MM.1S (cell line): Measurements from ENCODE around the gene MICAL2.

Experiments used
- DNase-seq: peaks from one replicate; pipeline ENCODE4 v3.0.0-alpha.2; 2015
- H2AFZ ChIP-seq: fragments of 300-600 bp; sonication (generic); 2 replicates; pipeline ENCODE4 v1.6.0; 2016; ENCODE audit warnings: antibody characterized with exemption, low read length
- H3F3A ChIP-seq: fragments of 300-600 bp; sonication (generic); 2 replicates; pipeline ENCODE4 v1.6.1; 2016; ENCODE audit warnings: mild to moderate bottlenecking, antibody characterized with exemption, low read length, moderate library complexity, mixed read lengths; ENCODE audit not compliant: insufficient read depth
- H3K27ac ChIP-seq: fragments of 300-600 bp; sonication (generic); 2 replicates; pipeline ENCODE4 v1.5.1; 2016; ENCODE audit warnings: mild to moderate bottlenecking, low read length
- H3K27me3 ChIP-seq: fragments of 300-600 bp; sonication (generic); replicated peaks from 2 replicates; pipeline ENCODE4 v1.6.0; 2016; ENCODE audit warnings: low read length; ENCODE audit not compliant: insufficient read depth
- H3K36me3 ChIP-seq: fragments of 300-600 bp; sonication (generic); replicated peaks from 2 replicates; pipeline ENCODE4 v1.6.1; 2016; ENCODE audit warnings: mild to moderate bottlenecking, low read length, mixed read lengths; ENCODE audit not compliant: insufficient read depth
- H3K4me1 ChIP-seq: fragments of 300-600 bp; sonication (generic); 2 replicates; pipeline ENCODE4 v1.6.1; 2016; ENCODE audit warnings: low read length, mixed read lengths
- H3K4me2 ChIP-seq: fragments of 300-600 bp; sonication (generic); 2 replicates; pipeline ENCODE4 v1.6.0; 2016; ENCODE audit warnings: low read depth, low read length
- H3K4me3 ChIP-seq: fragments of 300-600 bp; sonication (generic); 2 replicates; pipeline ENCODE4 v1.5.1; 2016; ENCODE audit warnings: low read length, mixed read lengths
- H3K79me2 ChIP-seq: fragments of 300-600 bp; sonication (generic); 2 replicates; pipeline ENCODE4 v1.6.1; 2016; ENCODE audit warnings: mixed run types, low read length, mixed read lengths
- H3K9ac ChIP-seq: fragments of 300-600 bp; sonication (generic); 2 replicates; pipeline ENCODE4 v1.6.1; 2016; ENCODE audit warnings: low read length, mixed read lengths
- H3K9me2 ChIP-seq: fragments of 300-600 bp; sonication (generic); replicated peaks from 2 replicates; pipeline ENCODE4 v1.6.1; 2016; ENCODE audit warnings: mild to moderate bottlenecking, low read length, mixed read lengths; ENCODE audit not compliant: insufficient read depth
- H3K9me3 ChIP-seq: fragments of 300-600 bp; sonication (generic); replicated peaks from 2 replicates; pipeline ENCODE4 v1.6.1; 2016; ENCODE audit warnings: mild to moderate bottlenecking, low read length, mixed read lengths; ENCODE audit not compliant: insufficient read depth
- H4K20me1 ChIP-seq: fragments of 300-600 bp; sonication (generic); 2 replicates; pipeline ENCODE4 v1.6.1; 2016; ENCODE audit warnings: mild to moderate bottlenecking, low read length, moderate library complexity, mixed read lengths; ENCODE audit not compliant: insufficient read depth
- CTCF ChIP-seq: fragments of 300-600 bp; sonication (generic); IDR thresholded peaks from 2 replicates; pipeline ENCODE4 v1.5.1; 2016; ENCODE audit warnings: antibody characterized with exemption, low read length, mixed read lengths
- EZH2 ChIP-seq: fragments of 300-600 bp; sonication (generic); optimal IDR thresholded peaks from 2 replicates; pipeline ENCODE3; 2017; ENCODE audit warnings: low read depth, mild to moderate bottlenecking, antibody characterized with exemption, low read length, mixed read lengths
- EZH2phosphoT487 ChIP-seq: fragments of 300-600 bp; sonication (generic); IDR thresholded peaks from 2 replicates; pipeline ENCODE4 v1.6.1; 2018; ENCODE audit warnings: antibody characterized with exemption, low read length

MICAL2 gene

GRCh38 chr11:12132790-12133145 is 22.4 kb downstream of the MICAL2 start:
- Histone ChIP-seq H3K27me3 (no peaks in the 10 kb centered on the region), H3F3A (peaks cover 11% of the 10 kb centered on the region), H2AFZ (no peak overlapping the region), H3K4me3 (no peak overlapping the region), H3K9me3 (no peaks in the 10 kb centered on the region), H3K36me3 (no peaks in the 10 kb centered on the region), H3K4me2 (peak overlapping the region; percentile 38; the same call in 1 of the 2 replicates), H3K27ac (peak overlapping the region; percentile 79; the same call in 1 of the 2 replicates), H3K9ac (no peak overlapping the region), H4K20me1 (no peaks in the 10 kb centered on the region), H3K79me2 (no peaks in the 10 kb centered on the region), H3K4me1 (peaks cover 21% of the 10 kb centered on the region), H3K9me2 (no peaks in the 10 kb centered on the region)
- no peak for DNase-seq
- TF ChIP-seq EZH2 (no peak), EZH2phosphoT487 (no peak), CTCF (no peak)

GRCh38 chr11:12133547-12134235 is 23.3 kb downstream of the MICAL2 start:
- TF ChIP-seq EZH2phosphoT487, result no peak
- TF ChIP-seq EZH2, result no peak
- no peak for TF ChIP-seq CTCF
- H3F3A ChIP-seq, result peaks cover 11% of the 10 kb centered on the region
- H3K4me3 ChIP-seq, result peak overlapping the region; percentile 36
- H3K9ac ChIP-seq, result peak overlapping the region; percentile 45
- H3K36me3 ChIP-seq, result no peaks in the 10 kb centered on the region
- H3K79me2 ChIP-seq, result no peaks in the 10 kb centered on the region
- H2AFZ ChIP-seq, result 0 out of 2 replicates have a peak overlapping the region, but pooled peaks have one; percentile 1
- peak overlapping the region; percentile 38 for H3K4me2 ChIP-seq
- no peaks in the 10 kb centered on the region for H3K9me2 ChIP-seq
- no peaks in the 10 kb centered on the region for H3K27me3 ChIP-seq
- peak; percentile 85 for DNase-seq
- peaks cover 21% of the 10 kb centered on the region for H3K4me1 ChIP-seq
- peak overlapping the region; percentile 79 for H3K27ac ChIP-seq
- no peaks in the 10 kb centered on the region for H3K9me3 ChIP-seq
- H4K20me1 ChIP-seq, result no peaks in the 10 kb centered on the region

- peak overlapping the region; percentile 79 for H3K27ac ChIP-seq
- H3K9ac ChIP-seq, result peak overlapping the region; percentile 45
Measured at GRCh38 chr11:12134236-12134585, 23.8 kb downstream of the MICAL2 start.

More at GRCh38 chr11:12134236-12134585, 23.8 kb downstream of the MICAL2 start:
- no peaks in the 10 kb centered on the region for H3K27me3 ChIP-seq
- H3K4me2 ChIP-seq, result peak overlapping the region; percentile 38
- peaks cover 11% of the 10 kb centered on the region for H3F3A ChIP-seq
- no peak for DNase-seq
- no peaks in the 10 kb centered on the region for H4K20me1 ChIP-seq
- no peaks in the 10 kb centered on the region for H3K9me3 ChIP-seq
- no peaks in the 10 kb centered on the region for H3K79me2 ChIP-seq
- H3K36me3 ChIP-seq, result no peaks in the 10 kb centered on the region
- H3K4me1 ChIP-seq, result peaks cover 21% of the 10 kb centered on the region
- no peaks in the 10 kb centered on the region for H3K9me2 ChIP-seq
- no peak overlapping the region; the same call in 1 of the 2 replicates for H3K4me3 ChIP-seq
- TF ChIP-seq EZH2 (no peak), CTCF (no peak), EZH2phosphoT487 (no peak)
- 0 out of 2 replicates have a peak overlapping the region, but pooled peaks have one; percentile 1 for H2AFZ ChIP-seq
